ENCODE data around the gene KLHL35.

Gene KLHL35

GRCh38 chr11:75478783-75479596 lies 46.0 kb upstream of the KLHL35 start:
- H3K4me3 ChIP-seq (ENCODE audit: low read depth, low read length): no peak overlapping the region
- TF ChIP-seq CTCF (IDR thresholded peaks at IDR 0.05; ENCODE audit: low read depth, low read length): no peak

GRCh38 chr11:75477614-75477935 lies 44.6 kb upstream of the KLHL35 start:
- H3K4me3 ChIP-seq (ENCODE audit: low read depth, low read length): no peak overlapping the region
- no peak for TF ChIP-seq CTCF (IDR thresholded peaks at IDR 0.05; ENCODE audit: low read depth, low read length)

- no peak overlapping the region for H3K4me3 ChIP-seq (ENCODE audit: low read depth, low read length)
- TF ChIP-seq CTCF (IDR thresholded peaks at IDR 0.05; ENCODE audit: low read depth, low read length): no peak
These were observed 44.0 kb upstream of the KLHL35 start for GRCh38 chr11:75476739-75477613.

GRCh38 chr11:75475767-75476650 lies 43.0 kb upstream of the KLHL35 start:
- no peak overlapping the region for H3K4me3 ChIP-seq (ENCODE audit: low read depth, low read length)
- no peak for TF ChIP-seq CTCF (IDR thresholded peaks at IDR 0.05; ENCODE audit: low read depth, low read length)

- H3K4me3 ChIP-seq (ENCODE audit: low read depth, low read length): no peak overlapping the region
- TF ChIP-seq CTCF (IDR thresholded peaks at IDR 0.05; ENCODE audit: low read depth, low read length): no peak
These were observed 42.1 kb upstream of the KLHL35 start for GRCh38 chr11:75474878-75475766.

GRCh38 chr11:75474240-75474639 lies 41.2 kb upstream of the KLHL35 start:
- TF ChIP-seq CTCF (IDR thresholded peaks at IDR 0.05; ENCODE audit: low read depth, low read length): no peak
- no peak overlapping the region for H3K4me3 ChIP-seq (ENCODE audit: low read depth, low read length)
